Fibroblast of skin of left biceps (primary cell): ENCODE measurements around the gene KANK3.
"Not testable (repeated sequence)": the region's sequence is repeated elsewhere in the genome, so short reads cannot be mapped to it uniquely, and the experiment has no call there.

Source experiments
- DNase-seq, 2 experiments: peaks; one replicate each; pipeline ENCODE4 v3.0.0-alpha.2; 2013; ENCODE audit warnings: low read depth in 2 of 2

The KANK3 gene

DNA sequence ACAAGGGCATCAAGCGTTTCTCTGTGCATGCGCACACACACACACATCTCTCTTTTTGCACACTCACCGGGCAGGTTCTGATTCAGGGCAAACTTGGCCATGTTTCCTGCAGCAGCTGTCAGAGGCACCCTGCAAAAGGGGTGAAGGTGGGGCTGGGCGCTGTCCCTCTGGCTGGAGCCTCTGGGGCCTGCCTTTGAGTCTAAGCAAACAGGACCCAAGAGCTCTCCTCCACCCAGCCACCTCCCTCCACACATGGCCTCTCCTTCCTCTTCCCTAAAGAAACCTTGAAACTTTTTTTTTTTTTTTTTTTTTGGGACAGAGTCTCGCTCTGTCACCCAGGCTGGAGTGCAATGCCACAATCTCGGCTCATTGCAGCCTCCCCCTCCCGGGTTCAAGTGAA lies 5.3 kb downstream of the KANK3 start:
- DNase-seq = no peak

DNA sequence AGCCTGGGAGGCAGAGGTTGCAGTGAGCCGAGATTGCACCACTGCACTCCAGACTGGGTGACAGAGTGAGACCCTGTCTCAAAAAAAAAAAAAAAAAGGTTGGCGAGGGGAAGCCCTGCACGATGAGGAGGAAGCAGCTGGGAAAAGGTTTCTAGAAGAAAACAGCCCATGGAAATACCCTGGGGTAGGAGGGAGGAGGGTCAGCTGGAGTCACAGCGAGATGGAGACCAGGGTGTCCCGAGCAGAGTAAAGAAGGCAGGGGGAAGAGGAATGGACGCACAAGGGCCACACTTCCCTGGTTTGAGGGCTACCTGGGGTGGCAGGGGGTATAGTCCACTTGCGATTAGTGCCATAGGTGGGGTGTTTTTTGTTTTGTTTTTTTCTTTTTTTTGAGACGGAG lies 6.4 kb downstream of the KANK3 start:
- no peak for DNase-seq

DNA sequence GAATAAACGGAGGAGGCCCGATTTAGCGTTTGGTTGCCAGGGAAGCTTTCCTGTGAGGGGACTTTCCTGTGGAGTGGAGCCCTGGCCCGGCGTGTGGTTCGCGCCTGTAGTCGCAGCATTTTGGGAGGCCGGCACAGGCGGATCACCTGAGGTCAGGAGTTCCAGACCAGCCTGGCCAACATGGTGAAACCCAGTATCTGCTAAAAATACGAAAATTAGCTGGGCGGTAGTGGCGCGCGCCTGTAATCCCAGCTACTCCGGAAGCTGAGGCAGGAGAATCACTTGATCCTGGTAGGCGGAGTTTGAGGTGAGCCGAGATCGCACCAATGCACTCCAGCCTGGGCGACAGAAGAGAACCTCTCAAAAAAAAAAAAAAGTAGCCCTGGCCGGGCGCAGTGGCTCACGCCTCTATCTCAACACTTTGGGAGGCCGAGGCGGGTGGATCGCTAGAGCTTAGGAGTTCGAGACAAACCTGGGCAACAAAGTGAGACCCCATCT lies 6.9 kb downstream of the KANK3 start:
- no peak for DNase-seq

DNA sequence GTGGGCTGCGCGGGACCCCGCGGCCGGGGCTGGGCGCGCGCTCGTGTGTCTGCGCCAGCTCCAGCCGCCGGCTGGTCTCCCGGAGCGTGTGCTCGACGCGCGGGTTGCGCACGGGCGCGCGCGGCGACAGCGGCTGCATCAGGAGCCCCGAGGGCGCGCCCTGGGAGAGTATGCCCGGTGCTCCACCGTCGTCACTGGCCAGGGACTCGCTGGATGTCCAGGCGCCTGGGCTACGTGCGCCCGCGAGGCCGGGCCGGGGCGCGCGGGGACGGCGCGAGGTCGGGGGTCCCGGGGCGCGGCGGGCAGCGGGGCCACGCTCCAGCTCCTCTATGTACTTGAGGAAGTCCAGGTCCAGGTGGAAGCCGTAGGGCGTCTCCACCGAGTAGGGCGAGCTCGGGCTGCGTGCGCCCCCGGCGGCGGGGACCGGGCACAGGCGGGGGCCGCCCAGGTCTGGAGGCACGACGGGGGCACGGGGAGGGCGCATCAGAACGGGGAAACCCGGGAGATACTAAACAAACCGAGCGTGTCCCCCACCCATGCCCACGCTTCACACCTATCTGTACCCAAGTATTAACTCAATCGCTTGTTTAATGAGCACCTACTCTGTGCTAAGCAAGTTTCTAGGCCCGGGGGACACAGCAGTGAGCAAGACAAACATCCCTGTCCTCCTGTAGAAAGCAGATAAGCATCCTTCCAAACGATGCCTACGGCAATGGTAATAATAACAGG lies 7.6 kb downstream of the KANK3 start:
- DNase-seq = no peak

DNA sequence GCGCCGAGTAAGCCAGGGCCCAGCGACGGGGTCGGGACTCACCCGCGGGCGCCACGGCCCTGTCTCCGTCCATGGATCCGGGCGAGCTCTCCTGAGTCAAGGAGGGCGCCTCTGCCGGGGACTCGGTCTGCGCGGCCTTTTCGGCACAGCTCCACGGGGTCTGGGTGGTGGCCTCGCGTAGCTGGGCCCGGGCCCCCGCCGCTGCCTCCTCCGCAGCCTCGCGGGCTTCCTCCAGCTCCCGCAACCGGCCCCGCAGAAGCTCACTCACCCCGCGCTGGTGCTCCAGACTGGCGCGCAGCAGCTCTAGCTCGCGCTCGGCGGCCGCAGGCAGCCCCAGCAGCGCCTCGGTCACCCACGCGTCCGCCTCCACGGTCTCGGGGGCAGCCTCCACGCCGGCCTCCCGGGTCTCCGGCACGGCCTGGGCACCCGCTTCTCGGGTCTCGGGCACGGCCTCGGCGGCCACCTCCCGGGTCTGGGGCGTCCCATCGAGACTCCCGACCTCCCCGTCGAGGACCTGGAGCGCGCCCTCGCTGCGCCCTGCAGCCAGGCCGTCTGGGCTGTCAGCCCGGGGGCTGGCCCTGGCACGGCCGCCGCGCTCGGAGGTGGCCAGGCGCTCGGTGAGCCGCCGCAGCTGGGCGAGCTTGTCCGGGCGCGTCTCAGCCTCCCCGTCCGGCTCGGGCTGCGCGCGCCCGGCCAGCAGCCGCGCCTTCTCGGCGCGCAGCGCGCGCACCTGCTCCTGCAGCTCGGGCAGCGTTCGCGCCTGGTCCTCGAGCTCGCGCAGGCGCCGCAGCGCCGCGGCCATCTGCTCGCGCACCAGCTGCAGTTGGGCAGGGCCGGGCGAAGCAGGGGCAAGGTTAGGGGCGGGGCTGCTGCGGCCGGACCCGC lies 8.4 kb downstream of the KANK3 start:
- no peak for DNase-seq

DNA sequence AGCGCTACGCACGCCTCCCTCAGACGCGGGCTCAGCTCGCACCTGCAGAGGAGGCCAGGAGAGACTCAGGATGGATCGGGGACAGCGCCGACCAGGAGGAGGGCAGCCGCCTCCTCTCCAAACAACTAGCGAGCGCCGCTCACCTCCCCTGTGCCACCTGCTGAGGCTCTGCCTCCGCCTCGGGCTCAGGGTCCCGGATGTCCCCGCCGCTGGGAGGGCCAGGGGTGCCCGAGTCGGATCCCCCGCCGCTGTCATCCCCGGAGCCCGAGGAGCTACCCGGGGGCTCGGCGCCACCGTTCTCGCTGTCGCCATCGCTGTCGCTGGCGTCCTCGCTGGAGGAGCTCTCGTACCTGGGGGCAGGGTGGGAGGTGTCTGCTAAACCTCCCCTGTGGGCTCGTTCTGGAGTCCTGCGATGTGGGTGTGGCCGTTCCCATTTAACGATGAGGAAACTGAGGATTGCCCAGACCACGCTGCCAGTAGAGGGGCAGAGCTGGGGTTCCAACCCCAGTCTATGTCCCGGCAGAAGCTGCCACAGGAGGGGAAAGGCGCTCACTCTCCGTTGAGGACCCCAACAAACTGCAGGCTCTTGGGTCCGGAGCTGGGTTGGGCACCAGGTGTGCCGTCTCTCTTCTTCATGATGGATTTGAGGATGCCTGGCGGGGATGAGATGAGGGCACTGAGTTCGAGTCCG lies 9.2 kb downstream of the KANK3 start:
- no peak for DNase-seq

DNA sequence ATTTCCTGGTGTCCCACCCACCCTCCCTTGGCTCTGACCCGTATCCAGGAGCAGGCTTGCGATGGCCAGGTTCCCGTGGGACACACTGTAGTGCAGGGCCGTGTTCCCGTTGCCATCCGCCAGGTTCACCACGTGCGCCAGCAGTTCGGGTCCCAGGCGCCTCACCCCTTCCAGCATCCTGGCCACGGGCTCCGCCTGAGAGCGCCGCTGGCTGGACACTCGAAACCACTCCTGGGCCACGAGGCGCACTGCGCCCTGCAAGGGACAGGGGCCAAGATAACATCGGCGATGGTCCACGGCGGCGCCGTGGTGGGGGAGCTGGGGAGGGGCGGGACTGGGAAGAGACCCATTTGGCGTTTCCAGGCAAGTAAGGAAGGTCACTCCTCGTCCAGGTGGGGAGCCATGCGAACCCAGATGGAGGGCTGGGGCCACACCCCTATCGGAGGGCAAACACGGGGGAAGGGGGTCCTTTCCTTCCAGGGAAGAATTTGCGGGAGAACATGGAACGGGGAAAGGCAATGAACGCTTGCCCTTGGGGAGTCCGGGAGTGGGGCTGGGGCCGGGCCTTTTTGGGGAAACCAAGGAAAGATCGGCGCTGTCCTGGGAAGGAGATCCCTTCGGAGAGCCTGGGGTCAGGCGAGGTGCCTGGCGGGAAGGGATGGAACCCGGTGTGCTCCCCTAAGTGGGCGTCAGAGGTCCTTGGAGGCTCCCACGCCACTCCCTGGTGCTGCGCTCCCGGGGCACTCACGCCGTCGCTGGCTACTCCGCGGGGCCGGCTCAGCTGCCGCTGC lies 9.9 kb downstream of the KANK3 start:
- no peak for DNase-seq

DNA sequence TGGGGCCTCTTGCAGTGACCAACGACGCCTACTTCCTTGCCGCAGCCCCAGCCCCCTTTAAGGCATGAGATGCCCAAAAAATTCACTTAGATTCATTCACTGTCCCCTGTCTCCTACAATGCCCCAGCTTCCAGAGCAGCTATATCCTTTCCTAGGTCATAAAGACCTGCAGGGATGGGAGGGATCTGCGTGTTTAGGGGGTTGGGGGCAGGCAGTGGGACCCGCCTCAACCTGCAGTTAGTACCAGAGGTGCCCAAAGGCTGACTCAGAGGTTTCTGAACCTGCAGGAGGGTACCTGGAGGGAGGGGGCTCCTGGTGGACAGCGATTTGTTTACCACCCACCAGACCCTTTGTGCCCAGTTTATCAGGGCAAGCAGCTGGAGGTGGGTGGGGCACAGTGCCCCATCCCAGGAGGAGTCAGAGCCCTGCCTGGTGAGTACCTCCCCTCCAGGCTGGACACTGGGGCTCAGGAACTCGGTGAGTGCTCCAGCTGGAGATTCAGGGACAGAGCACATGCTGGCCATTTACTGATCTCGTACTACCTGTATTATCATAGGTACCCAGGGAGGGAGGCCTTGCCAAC lies 11.7 kb downstream of the KANK3 start:
- no peak for DNase-seq

DNA sequence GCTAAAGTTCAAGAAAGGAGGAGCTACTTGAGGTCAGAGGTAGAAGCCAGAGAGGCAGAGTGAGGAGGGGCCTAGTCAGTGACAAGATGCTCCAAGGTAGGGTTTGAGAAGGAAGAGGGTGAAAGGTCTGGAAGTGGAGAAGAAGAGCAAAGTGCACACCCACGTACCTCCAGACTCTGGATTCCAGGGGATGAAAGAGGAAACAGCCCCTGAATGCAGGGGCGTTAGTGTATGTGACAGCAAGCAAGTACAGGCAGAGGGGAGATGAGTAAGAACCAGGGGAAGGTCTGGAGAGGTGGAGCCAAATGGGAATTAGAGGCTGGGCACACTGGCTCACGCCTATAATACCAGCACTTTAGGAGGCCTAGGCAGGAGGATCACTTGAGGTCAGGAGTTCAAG lies 13.1 kb downstream of the KANK3 start:
- DNase-seq = no peak

DNA sequence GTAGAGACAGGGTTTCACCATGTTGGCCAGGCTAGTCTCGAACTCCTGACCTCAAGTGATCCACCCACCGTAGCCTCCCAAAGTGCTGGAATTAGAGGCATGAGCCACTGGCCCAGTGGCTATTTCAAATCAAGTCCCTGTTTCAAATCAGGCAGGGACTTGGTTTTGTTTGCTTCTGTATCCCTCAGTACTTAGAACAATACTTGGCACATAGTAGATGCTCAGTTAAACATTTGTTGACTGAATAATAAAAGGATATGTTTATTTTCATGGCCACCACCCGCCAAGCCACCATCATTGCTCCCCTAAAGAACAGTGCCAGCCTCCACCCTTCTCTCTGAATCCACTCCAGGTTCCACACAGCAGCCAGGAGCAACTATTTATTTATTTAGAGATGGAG lies 17.6 kb downstream of the KANK3 start:
- DNase-seq = no peak

DNA sequence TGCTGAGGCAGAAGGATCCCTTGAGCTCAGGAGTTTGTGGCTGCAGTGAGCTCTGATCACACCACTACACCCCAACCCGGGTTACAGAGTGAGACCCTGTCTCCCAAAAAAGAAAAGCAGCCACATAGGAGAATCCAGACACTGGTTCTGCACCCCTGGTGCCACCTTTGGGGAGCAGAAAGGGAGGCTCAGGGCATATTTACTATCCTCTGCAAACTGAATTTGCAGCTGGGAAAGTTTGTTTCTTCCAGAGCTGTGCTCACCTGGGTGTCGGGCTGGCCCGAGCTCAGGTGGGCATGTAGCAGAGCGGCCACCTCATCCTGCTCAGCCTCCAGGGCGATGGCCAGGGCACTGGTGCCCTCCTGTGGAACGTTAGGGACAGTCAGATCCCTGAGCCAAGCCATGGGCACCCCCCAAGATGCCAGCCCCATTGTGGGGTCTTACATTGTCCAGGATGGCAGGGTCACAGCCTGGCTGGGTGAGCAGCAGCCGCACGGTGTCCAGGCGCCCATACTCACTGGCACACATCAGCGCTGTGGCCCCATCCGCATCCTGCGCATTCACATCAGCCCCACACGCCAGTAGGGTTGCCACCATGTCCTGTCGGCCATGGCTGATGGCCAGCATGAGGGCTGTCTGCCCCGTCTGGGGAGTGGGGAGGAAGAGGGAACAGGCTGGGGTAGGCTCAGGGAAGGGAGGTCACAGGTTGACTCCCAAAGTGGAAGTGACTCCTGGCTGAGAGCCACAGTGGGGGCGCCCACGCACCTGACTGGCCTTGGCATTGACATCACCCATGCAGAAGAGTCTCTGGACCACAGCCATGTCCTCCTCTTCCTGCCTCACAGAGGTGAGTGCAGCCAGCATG lies 18.6 kb downstream of the KANK3 start:
- no peak for DNase-seq

DNA sequence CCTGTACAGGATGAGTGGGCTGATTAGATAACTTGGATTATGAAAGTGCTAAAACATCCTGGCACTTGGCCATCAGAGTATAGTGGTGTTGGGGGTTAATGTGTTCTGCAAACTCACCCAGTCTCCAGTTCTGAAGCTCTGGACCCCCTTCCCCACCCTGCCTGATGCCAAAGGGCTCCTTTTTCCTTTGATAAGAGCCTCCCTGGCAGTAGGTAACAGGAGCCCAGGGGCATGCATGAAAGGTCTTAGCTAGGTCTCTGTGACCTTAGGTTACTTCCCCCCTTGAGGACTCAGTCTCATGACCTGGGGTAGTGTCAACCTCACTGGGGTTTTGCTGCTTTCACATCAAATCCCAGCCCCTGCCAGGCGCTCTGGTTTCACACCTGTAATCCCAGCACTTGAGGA lies 19.3 kb downstream of the KANK3 start:
- no peak for DNase-seq

DNA sequence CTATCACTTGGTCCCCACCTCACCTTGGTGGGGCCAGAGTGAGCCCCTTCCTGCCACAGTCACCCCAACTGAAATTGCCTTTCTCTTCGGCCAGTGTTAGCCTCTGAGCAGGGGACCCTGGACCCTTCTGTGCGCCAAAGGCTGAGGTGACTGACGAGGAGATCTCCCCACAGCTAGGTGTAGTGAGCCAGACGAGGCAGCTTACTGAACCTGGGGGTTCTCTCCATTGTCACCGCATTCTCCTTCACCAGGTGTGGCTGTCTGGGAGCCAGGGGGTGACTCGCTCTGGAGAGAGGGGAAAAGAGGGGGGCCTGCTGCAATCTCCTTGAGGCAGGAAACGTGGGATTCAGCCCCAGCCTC lies 20.4 kb downstream of the KANK3 start:
- no peak for DNase-seq

DNA sequence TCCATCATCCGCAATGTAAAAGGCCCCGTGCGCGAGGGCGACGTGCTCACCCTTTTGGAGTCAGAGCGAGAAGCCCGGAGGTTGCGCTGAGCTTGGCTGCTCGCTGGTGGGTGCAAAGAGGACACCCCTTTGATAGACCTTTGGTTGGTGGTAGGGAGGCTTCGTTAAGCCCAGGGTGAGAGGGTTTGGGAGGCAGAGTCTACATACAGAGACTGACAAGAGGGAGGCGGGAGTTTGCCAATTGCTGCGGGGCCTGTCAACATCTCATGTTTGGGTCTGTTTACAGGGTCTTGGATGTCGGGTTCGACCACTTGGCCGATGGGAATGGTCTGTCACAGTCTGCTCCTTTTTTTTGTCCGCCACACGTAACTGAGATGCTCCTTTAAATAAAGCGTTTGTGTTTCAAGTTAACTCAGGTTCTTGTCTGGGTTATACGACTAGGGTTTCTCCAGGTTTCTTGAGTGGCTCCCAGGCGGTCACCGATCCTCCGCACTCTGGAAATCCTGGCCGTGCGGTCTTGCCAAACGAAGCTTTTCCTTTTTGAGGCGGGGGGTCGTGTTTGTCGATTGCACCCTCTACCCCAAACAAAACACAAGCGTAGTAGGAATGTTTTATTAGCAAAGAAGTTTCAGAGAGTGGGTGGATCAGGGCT lies 20.9 kb downstream of the KANK3 start:
- no peak for DNase-seq

DNA sequence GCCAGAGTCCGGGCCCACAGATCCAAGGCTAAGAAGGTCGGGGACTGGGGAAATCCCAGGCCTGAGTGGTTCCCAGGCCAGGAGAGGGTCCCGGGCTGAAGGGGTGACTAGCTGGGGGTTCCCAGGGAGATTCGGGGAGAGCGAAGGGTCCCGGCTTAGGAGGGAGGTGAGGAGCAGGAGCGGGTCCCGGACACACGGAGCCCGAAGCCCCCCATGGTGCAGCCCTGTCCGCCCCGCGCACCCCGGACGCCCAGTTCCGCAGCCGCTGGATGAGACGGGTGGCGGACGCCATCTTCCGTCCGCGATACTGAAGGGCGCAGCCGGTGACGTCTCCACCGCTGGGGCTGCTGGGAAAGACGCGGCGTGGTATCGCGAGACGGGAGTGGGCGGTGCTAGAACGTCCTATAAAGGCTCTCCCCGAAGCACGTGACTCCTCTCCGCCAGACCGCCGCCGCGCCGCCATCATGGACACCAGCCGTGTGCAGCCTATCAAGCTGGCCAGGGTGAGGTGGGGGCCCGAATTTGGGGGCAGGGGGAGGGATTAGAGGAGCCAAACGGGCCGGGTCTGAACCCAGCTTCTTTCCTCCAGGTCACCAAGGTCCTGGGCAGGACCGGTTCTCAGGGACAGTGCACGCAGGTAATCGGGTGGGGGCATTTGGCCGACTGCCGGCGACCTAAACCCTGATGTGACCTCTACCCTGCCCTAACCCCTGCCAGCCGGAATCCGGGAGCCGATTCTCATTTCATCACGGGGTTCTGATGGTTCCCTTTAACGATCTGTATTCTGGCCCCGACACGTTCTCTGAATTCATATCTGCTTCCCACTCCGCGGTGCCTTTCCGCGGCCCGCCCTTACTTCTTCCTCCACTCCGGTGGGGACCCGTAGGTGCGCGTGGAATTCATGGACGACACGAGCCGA lies 21.7 kb downstream of the KANK3 start, which contains the start of the genes NDUFA7 and RPS28:
TSS of gene NDUFA7 (minus strand) at position 309 of the 919 bp plus-strand sequence. CDS start at position 292, 17 bp downstream.
TSS of gene RPS28 (plus strand) at position 430 of the 919 bp plus-strand sequence. CDS start at position 465, 35 bp downstream.
- peak; percentile 88 to 89 for DNase-seq

DNA sequence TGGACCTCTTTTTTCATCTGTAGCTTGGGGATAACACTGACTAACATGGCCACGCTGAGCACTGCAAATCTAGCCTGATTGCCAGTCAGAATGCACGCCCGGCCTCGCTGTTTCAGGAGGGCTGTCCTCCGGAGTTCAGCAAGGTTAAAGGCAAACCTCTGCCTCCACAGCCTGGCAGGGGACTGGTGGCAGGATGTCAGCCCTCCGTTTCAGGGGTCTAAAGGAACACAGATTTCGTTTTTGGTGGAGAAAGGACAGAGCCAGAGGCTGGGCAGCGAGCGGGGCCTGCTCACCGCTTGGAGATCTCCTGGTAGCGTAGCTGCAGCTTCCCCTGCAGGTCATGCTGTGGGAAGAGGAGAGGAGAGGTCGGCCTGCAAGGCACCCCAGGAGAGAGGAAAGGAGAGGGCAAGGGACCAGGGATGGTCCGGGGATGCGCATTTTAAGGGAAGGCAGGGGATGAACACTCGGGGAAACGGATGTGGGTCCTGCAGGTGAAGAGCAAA lies 22.4 kb downstream of the KANK3 start:
- no peak for DNase-seq

DNA sequence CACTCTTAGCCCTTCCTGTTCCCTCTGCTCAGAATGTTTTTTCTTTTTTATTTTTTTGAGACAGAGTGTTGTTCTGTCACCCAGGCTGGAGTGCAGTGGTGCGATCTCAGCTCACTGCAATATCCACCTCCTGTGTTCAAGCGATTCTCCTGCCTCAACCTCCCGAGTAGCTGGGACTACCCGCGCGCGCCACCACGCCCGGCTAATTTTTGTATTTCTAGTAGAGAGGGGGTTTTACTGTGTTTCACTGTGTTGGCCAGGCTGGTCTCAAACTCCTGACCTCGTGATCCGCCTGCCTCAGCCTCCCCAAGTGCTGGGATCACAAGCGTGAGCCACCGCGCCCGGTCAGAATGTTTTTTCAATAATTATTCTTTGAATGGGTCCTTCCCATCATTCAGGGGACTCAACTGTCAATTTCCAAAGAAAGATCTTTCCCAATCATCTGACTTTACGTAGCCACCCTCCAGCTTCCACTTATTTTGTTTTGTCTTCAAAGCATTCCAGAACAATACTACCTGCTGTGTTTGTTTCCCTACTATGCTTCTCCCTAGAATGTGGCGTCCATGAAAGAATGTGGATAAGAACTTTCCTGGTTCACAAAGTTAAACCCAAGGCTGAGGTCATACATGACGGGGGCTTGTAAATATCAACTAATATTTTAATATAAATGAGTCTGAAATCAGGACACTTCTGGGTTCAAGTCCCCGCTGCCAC lies 23.1 kb downstream of the KANK3 start:
- DNase-seq = no peak

DNA sequence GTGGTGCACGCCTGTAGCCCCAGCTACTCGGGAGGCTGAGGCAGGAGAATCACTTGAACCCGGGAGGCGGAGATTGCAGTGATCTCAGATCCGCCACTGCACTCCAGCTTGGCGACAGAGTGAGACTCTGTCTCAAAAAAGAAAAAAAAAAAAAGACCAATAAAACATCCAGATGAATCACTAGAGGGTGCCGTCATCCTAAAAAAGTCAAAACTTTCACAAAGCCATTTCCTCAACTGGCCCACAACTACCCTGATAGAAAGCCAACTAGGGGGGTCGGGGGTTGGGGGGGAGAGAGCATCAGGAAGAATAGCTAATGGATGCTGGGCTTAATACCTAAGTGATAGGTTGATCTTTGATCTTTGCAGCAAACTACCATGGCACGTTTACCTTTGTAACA lies 24.2 kb downstream of the KANK3 start:
- not testable (repeated sequence) for DNase-seq
